Heart left ventricle (tissue), 13 donors: ENCODE measurements around the gene EFNA2.

Experiments
- POLR2A ChIP-seq, 2 donors: fragments of 450-650 bp; IDR thresholded peaks; one replicate each; pipeline ENCODE4 v1.6.1; 2017; ENCODE audit warnings: antibody characterized with exemption in 2 of 2, mild to moderate bottlenecking in 2 of 2, moderate library complexity in 2 of 2
- TF ChIP-seq, protein P1 (sequence below), 12 donors: fragments of 200-600 bp; sonication (generic) in 4 of 12; IDR thresholded peaks; one replicate each; pipeline versions ENCODE4 v1.5.0 to v1.8.0; 2018 to 2022; ENCODE audit warnings: antibody characterized with exemption in 12 of 12, mild to moderate bottlenecking in 5 of 12
- donor health status: ischemic (EF 13 %, LVEDD 7.1; RV severe dilation, severe dysfunction).
- donor health status: DM: no; HTN: yes; CAD: no.
- donor health status: DM: no; HTN: no; CAD: no.
- donor health status: ischemic (EF 25% LVEDD 6.9; RV normal size, moderate dysfunction).
- donor health status: ischemic (EF 25% LVEDD 5.7; RV mildly dilated, moderate dysfunction).
- donor health status: ischemic (EF 35%, LVEDD 5.7; RV mildly dilated, moderate dysfunction).
- donor health status: nonischemic (EF 11% LVEDD 7.7; RV severe dilation, severe dysfunction).
- donor health status: DM: yes; HTN: yes; CAD: no.
- donor health status: PGD.
- donor health status: ischemic (EF 29% LVEDD 5.4; RV normal size, mild dysfunction).
- donor health status: nonischemic (EF 23%, LVEDD 6.1; RV moderate dilation, normal function).

DNA sequence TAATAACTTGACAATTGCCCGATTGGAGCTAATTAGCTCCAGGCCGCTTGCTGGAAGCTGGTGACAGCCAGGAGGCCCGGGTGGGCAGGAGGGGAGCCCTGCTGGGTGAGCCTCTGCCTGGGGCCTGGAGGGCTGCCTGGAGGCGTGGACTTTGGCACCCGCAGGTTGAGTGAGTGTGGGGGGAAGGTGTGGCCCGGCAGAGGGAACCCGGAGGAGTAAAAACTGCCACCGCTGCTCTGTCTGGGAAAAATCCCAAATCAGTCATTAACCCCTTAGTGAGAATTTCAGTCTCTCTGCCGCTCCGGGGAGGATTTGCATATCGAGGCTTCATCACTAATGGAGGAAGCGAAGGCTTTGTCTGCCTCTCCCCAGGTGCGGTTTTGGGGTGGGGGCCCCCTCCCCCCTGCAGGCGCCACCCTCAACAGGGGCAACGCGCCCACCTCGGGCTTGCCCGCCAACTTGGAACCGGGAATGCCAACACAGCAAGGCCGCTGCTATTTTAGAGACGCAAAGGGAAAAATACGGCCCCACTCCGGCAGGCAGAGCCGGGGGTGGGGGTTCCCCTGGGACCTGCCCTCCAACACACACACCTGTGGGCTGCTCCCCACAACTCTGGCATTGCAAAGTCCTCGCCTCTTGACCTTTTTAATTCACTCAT lies 6.2 kb downstream of the EFNA2 start:
- TF ChIP-seq, protein P1, sequence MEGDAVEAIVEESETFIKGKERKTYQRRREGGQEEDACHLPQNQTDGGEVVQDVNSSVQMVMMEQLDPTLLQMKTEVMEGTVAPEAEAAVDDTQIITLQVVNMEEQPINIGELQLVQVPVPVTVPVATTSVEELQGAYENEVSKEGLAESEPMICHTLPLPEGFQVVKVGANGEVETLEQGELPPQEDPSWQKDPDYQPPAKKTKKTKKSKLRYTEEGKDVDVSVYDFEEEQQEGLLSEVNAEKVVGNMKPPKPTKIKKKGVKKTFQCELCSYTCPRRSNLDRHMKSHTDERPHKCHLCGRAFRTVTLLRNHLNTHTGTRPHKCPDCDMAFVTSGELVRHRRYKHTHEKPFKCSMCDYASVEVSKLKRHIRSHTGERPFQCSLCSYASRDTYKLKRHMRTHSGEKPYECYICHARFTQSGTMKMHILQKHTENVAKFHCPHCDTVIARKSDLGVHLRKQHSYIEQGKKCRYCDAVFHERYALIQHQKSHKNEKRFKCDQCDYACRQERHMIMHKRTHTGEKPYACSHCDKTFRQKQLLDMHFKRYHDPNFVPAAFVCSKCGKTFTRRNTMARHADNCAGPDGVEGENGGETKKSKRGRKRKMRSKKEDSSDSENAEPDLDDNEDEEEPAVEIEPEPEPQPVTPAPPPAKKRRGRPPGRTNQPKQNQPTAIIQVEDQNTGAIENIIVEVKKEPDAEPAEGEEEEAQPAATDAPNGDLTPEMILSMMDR (IDR thresholded peaks at IDR 0.05): no peak
- no peak for TF ChIP-seq POLR2A (IDR thresholded peaks at IDR 0.05)
